SH-SY5Y (cell line): ENCODE results near the gene CHMP4A.

Source experiments
- GATA2 ChIP-seq: IDR thresholded peaks from 2 replicates; pipeline ENCODE4 v1.6.1; 2011; ENCODE audit warnings: mild to moderate bottlenecking, low read depth, low read length
- GATA3 ChIP-seq: IDR thresholded peaks from 2 replicates; pipeline ENCODE4 v1.6.1; 2011; ENCODE audit warnings: low read depth, mild to moderate bottlenecking, low read length, moderate library complexity

GRCh38 chr14:24233538-24233866, 20.2 kb upstream of the CHMP4A start:
- no peak for TF ChIP-seq GATA2
- TF ChIP-seq GATA3 = no peak
